ENCODE results near the gene MTFR1L. TPM values are rescaled to one million over a fixed set of nuclear protein-coding genes. Genes with fewer than 3 reads are reported as not detected.

Gene MTFR1L
- total RNA-seq, 1 experiment from 2014 or later, result 32.5 TPM

- H3K27me3 Mint-ChIP-seq (ENCODE audit: low read depth), result no peaks in the 10 kb centered on the region
Measured at GRCh38 chr1:25858494-25858893, 38.7 kb downstream of the MTFR1L start.

More at GRCh38 chr1:25858494-25858893, 38.7 kb downstream of the MTFR1L start:
- no peak overlapping the region for H2BK12ac ChIP-seq (ENCODE audit: insufficient read length, low read depth, low read length)
- H3K79me2 ChIP-seq (ENCODE audit: insufficient read depth, low read length), result peaks cover 9% of the 10 kb centered on the region; the same call in 1 of the 2 replicates
- H3K4me2 ChIP-seq (ENCODE audit: insufficient read depth, insufficient read length, low read length), result peak overlapping the region; percentile 96
- no peak overlapping the region for H4K91ac ChIP-seq (ENCODE audit: insufficient read length, low read depth, low read length)
- no peak overlapping the region for H3K27ac ChIP-seq (ENCODE audit: insufficient read length, low read depth, low read length)
- H2BK15ac ChIP-seq (ENCODE audit: low read depth, low read length), result no peak overlapping the region
- H2AFZ ChIP-seq (ENCODE audit: low read length), result no peak overlapping the region
- peak overlapping the region; percentile 99 for H3K14ac ChIP-seq (ENCODE audit: insufficient read depth, low read length)
- H2BK120ac ChIP-seq (ENCODE audit: low read depth, low read length, poor library complexity, severe bottlenecking), result no peak overlapping the region
- no peak overlapping the region for H2BK20ac ChIP-seq (ENCODE audit: low read depth, low read length, poor library complexity, severe bottlenecking)
- H2BK5ac ChIP-seq (ENCODE audit: insufficient read length, low read length), result no peak overlapping the region
- H3K18ac ChIP-seq (ENCODE audit: insufficient read length, low read depth, low read length), result peak overlapping the region; percentile 95
- H3K9ac ChIP-seq (ENCODE audit: extremely low read depth, insufficient read length, low read length), result peak overlapping the region; percentile 97
- H3K23me2 ChIP-seq (ENCODE audit: insufficient read length, low read depth, low read length, poor library complexity, severe bottlenecking), result peaks cover 16% of the 10 kb centered on the region
- H3T11ph ChIP-seq (ENCODE audit: low read length), result no peak overlapping the region
- no peaks in the 10 kb centered on the region for H3K27me3 ChIP-seq (ENCODE audit: insufficient read depth, low read length)
- no peaks in the 10 kb centered on the region for H3K9me3 ChIP-seq (ENCODE audit: control insufficient read depth, low read depth, low read length)
- H3K36me3 Mint-ChIP-seq (ENCODE audit: insufficient read depth in 1 of 3, low read depth in 3 of 3), result peaks cover 0 to 12% (median 12%) of the 10 kb centered on the region in 3 experiments; a peak in 4 of 7 replicates
- TF ChIP-seq CTCF (conservative IDR thresholded peaks at IDR 0.05), result no peak
- no peak overlapping the region for H2AK5ac ChIP-seq (ENCODE audit: insufficient read length, low read length)
- H4K5ac ChIP-seq (ENCODE audit: insufficient read length, low read depth, low read length), result peak overlapping the region; percentile 89
- peaks cover 14 to 24% of the 10 kb centered on the region in 2 experiments for H3K4me1 Mint-ChIP-seq
- peaks cover 3% of the 10 kb centered on the region; the same call in 1 of the 2 replicates for H3K4me1 ChIP-seq (ENCODE audit: insufficient read depth, low read length)
- H4K8ac ChIP-seq (replicated peaks; ENCODE audit: insufficient read length, low read depth, low read length), result no peak overlapping the region
- H3K23ac ChIP-seq (ENCODE audit: insufficient read length, low read depth, low read length), result no peak overlapping the region
- H3K79me1 ChIP-seq (ENCODE audit: insufficient read depth, low read depth, low read length, poor library complexity, severe bottlenecking), result no peaks in the 10 kb centered on the region
- H3K27ac Mint-ChIP-seq, result peak overlapping the region; percentile 83 to 99 (median 97); a peak in 5 of 7 replicates
- H3K56ac ChIP-seq (ENCODE audit: insufficient read length, low read depth, low read length), result peak overlapping the region; percentile 51
- WGBS (ENCODE audit: extremely low coverage, insufficient read length, low lambda C conversion rate), result no CpG with 5 or more reads among the region's 7 CpGs
- no peaks in the 10 kb centered on the region for H4K20me1 ChIP-seq (ENCODE audit: control insufficient read depth, insufficient read depth, insufficient read length)
- no peaks in the 10 kb centered on the region for H3K9me3 Mint-ChIP-seq
- H3K4me3 Mint-ChIP-seq, result peak overlapping the region; percentile 98
- DNase-seq, result no peak
- no peak overlapping the region for H3K4ac ChIP-seq (ENCODE audit: low read depth, low read length)
